GM21619 (cell line): ENCODE data around the gene MDM2.
A peak's percentile ranks its signal among the peaks of the same experiment; 100 is the strongest.

Experiments used
- ATAC-seq: cut with Tn5 transposase; IDR thresholded peaks from one replicate; pipeline ENCODE4 v1.9.1; 2021; ENCODE audit not compliant: unreplicated experiment

The MDM2 gene

GRCh38 chr12:68850390-68850789 is 42.4 kb downstream of the MDM2 start:
- no peak for ATAC-seq

DNA sequence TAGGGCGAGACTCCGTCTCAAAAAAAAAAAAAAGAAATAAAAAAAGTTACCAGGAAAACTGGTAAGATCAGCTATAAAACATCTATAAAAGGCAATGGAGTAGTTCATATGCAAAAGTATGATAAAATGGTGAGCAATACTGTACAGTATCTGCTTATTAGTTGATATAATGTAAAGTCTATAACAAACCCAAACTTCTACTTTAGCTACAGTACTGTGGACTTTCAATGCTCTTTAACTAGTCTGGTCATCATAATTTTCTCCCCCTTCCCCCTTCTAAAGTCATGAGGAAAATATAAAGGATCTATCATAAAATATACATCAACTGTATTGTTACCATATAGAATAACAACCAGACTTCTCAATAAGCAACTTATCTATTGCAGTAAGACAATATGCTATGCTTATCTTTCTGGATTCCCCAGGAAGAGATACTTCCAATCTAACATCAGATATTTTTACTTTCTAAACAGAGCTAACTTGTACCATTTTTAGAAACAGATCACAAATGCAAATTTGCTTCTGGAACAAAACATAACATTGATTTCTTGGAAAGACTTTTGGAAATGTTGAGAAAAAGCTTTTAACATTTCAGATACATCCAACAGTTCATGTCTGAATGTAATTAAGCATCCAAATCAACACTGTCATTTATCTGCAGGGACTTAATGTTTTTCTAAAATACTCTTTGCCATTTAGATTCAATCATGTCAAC is 43.8 kb downstream of the MDM2 start:
- no peak for ATAC-seq

- no peak for ATAC-seq
Observed at GRCh38 chr12:68853396-68854077, 45.6 kb downstream of the MDM2 start.

GRCh38 chr12:68854078-68854468 is 46.1 kb downstream of the MDM2 start:
- ATAC-seq: no peak

- no peak for ATAC-seq
Observed at GRCh38 chr12:68854554-68854953, 46.6 kb downstream of the MDM2 start.

DNA sequence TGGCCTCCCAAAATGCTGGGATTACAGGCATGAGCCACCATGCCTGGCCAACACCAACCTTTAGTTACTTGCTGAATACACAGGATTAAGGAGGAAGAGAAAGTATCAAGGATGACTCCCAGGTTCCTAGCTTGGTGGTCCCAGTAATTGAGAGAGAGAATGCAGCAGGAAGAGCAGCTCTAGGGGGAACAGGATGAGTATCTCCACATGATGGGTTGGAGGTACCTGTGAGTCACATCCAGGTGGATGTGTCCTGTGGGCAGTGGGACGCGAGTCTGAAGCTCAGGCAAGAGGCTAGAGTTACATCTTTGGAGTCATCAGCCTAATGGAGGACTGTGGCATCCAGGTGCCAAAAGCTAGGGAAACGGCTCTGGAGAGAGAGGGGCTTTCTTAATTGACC is 47.1 kb downstream of the MDM2 start:
- ATAC-seq: no peak

DNA sequence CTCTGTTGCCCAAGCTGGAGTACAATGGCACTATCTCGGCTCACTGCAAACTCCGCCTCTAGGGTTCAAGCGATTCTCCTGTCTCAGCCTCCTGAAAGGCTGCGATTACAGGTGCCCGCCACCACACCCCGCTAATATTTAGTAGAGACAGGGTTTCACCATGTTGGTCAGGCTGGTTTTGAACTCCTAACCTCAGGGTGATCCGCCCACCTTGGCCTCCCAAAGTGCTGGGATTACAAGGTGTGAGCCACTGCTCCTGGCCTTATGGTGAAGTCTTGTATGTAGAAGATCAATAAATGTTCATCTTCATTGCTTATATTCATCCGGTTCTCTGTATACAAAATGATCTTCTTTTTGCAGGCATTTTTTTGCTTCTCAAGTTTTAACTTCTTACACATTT is 47.8 kb downstream of the MDM2 start:
- no peak for ATAC-seq

DNA sequence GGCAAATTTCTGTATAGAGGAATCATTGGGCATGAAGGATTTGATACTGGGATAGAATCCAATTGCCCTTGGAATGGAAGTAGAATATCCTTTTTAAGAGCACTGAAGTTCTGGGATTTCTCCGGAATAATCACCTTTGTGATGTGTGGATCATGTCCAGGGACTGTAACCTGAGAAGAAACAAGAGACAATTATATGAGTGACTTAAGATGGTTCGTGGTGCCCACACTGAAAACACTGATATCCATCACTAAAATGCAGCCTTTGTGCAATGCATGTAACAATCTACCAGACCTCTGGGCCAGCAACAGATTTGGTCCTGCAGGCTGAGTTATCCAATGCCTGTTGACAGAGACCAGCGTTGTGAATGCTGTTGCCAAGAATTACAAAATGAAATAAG is 48.5 kb downstream of the MDM2 start:
- ATAC-seq: no peak

DNA sequence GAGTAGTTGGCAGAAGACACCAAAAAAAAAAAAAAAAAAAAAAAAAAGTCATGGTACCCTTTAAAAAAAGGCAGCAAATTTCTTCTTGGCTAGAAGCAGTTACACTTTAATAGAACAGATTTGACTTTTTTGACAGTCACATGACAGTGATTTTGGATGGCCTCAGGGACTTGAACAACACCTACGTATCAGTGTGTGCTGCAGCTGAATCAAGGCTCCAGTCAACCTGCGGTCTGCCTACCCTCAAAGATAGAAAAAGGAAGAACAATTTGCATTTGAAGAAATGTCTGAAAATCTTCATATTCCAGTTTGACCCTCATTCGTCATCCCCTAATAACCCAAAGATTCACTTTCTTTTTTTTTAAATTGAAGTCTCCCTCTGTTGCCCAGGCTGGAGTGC is 53.9 kb downstream of the MDM2 start:
- ATAC-seq: no peak

GRCh38 chr12:68863109-68863770 is 55.3 kb downstream of the MDM2 start:
- ATAC-seq: no peak

GRCh38 chr12:68863886-68864454 is 56.0 kb downstream of the MDM2 start:
- peak; percentile 86 for ATAC-seq

- no peak for ATAC-seq
Observed at GRCh38 chr12:68864604-68865003, 56.6 kb downstream of the MDM2 start.

DNA sequence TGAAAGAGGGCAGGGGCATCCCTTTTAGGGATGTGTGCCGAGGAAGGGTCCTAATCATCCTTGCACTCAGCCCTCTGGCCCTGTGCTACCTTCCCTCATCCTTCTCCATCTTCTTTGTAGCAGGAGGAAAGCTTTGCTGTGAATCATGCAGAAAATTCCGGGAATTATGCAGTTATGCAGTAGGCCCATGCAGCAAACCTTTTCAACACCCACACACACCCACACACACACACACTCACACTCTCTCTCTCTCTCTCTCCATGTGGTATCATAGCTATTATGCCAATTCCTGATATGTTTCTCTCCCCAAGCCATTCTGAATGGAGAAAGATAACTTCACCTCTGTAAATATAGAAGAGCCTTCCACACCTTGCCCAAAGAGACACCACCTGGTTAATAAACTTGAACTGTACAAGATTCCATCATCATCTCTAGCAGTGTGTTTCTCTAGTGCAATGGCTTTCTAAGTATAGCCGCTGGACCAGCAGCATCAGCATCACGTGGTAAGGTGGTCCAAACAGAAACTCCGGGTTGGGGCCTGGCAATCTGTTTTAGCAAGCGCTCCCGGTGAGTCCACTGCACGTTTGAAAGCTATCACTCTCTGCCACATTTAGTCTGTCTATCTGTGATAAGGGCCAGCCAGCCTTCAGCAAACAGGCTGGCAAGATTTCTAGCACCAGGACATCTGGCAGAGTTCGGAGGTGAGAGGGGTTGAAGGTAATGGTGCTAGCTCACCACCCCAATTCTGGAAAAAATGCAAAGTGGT is 57.6 kb downstream of the MDM2 start:
- no peak for ATAC-seq

DNA sequence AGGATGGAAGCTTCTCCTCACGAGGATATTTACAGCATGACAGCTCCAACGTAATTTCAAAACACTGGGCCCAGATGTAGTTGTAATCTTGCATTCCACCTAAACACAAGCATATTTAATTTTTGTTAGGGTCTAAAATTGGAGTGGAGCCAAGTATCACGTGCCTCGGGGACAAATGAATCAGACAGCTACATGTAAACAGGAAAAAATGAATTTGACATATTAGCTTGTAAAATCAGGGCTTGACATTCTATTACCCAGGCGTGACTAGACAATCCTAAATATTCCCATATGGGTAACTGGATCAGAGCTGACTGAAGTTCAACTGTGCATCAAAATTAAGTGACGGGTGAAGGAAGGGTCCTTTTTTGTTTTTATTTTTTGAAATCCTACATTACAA is 59.0 kb downstream of the MDM2 start:
- no peak for ATAC-seq

- ATAC-seq: no peak
Observed at GRCh38 chr12:68867606-68868005, 59.6 kb downstream of the MDM2 start.

GRCh38 chr12:68868043-68868790 is 60.2 kb downstream of the MDM2 start:
- ATAC-seq: no peak

DNA sequence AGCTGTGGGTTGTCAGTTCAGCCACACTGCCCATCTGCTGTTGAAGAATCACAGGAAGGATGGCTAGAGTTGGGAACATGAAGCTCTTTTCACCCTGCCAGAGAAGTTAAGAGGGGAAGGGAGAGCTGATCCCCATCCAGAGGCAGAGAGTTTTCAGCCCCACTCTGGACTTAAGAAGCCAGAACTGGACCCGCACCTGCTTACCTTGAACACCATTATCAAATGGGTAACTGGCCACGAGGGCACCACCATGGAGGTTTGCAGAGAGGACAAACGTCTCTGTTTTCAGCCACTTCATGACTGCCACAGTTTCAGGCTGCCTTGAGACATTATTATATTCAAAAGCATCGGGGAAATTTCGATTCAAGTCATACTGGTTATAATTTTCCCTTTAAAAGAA is 62.0 kb downstream of the MDM2 start:
- ATAC-seq: no peak

DNA sequence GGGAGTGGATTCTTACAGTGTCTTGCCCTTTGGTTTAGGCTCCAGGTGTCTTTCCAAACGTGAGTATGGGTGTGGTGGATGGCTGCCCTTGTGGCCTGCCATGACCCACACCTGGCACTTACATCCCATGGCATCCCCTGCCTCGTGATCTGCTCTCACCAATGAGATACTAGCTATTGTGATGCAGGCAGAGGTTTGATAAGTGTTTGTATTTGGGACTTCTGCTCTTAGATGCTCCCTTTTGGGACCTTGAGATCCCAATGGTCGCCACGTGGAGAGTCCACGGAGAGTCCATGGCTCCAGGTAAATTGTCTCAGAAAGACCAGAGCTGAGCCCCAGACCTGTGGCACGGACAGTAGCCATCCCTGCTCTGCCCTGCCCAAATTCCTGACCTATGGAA is 62.5 kb downstream of the MDM2 start:
- ATAC-seq: no peak

DNA sequence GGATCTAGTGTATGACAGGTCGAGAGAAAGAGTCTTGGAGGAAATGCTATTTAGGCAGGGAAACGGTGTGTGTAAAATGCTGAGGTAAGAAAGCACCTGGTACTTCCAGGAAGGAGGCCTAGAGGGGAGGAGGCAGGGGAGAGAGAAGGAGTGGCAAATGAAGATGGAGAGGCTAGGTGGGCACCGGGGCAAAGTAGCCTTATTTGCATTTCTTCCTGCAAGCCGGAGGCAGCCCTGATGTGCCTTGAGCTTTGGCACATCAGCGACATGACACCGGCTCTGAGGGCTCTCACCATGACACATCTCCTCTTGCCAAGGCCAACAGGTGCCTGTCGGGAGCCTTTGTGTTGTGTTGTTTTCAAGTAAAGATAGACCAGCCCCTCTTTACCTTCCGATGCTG is 63.4 kb downstream of the MDM2 start:
- ATAC-seq: no peak

GRCh38 chr12:68871921-68872320 is 63.9 kb downstream of the MDM2 start:
- no peak for ATAC-seq

- ATAC-seq: no peak
Observed at GRCh38 chr12:68873316-68873715, 65.3 kb downstream of the MDM2 start.
